HG02610 (cell line): Measurements from ENCODE around the gene XRCC5.
"Not testable (repeated sequence)": the region's sequence is repeated elsewhere in the genome, so short reads cannot be mapped to it uniquely, and the experiment has no call there.

Experiments used
- ATAC-seq: cut with Tn5 transposase; IDR thresholded peaks from one replicate; pipeline ENCODE4 v1.9.1; 2021; ENCODE audit warnings: mild to moderate bottlenecking, moderate library complexity; ENCODE audit not compliant: unreplicated experiment

Gene XRCC5

DNA sequence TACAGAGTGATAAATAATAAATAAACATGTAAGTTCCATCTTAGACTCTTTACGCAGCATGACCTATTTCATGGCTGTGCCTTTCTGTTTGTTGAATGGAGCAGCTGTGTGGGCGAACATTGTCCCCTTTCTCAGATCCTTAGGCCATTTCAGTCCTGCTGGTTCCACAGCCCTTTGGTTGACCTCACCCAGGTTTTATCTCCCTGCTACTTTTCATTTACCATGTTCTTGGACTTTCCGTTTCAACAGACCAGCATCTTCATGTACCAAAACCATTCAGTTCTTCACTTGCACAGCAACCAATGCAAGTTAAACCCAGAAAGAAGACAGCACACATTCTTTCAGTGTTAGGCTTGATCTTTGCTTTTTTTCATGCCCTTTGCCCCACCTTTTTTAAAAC, 83.8 kb downstream of the XRCC5 start:
- no peak for ATAC-seq

DNA sequence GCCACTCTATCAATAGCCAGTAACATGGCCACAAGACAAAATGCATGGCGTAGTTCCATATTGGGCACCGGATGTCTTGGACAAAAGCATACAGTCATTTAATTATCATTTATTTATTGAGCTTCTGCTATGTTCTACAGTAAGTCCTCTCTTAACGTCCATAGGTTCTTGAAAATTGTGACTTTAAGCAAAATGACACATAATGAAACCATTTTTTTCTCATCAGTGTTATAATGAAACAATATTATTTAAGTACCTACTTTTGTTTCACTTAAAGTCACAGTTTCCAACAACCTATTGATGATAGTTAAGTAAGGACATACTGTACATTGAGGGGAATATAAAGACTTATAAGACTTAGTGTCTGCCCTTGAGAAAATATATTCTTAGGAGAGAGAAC, 84.9 kb downstream of the XRCC5 start:
- ATAC-seq, result peak; percentile 48

DNA sequence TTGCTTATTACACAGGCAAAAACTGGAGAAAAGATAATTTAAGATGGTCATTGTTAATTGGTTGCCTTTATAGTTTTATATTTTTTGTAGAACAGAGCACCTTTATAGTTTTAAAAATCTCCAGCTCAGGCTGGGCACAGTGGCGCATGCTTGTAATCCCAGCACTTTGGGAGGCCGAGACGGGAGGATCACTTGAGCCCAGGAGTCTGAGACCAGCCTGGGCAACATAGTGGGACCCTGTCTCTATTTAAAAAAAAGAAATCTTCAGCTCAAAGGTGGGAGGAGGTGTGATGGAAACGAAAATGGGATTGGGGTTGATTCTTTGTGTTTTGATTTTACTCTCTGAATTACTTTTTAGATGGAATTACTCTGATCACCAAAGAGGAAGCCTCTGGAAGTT, 85.4 kb downstream of the XRCC5 start:
- ATAC-seq, result no peak

DNA sequence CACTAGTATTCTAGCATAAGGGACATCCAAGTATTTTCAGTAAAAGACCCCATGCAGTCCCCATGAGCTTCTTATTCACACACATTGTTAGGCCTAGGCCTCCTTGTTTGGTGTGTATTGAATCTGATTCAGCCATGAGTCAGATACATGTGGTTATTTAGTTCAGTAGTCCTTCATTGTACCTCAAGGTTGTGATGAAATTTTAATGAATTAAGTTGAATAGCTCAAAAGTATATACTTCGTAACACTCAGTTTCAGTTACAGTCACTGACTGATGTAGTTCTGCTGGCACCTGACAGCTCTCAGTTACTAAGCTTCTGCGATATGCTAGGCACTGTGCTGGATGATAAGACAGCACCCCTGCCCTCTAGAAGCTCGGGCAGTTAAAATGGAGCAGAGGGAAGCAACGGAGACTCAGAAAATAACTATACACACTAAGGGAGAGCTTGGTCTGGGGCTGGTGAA, 86.4 kb downstream of the XRCC5 start:
- ATAC-seq, result no peak

DNA sequence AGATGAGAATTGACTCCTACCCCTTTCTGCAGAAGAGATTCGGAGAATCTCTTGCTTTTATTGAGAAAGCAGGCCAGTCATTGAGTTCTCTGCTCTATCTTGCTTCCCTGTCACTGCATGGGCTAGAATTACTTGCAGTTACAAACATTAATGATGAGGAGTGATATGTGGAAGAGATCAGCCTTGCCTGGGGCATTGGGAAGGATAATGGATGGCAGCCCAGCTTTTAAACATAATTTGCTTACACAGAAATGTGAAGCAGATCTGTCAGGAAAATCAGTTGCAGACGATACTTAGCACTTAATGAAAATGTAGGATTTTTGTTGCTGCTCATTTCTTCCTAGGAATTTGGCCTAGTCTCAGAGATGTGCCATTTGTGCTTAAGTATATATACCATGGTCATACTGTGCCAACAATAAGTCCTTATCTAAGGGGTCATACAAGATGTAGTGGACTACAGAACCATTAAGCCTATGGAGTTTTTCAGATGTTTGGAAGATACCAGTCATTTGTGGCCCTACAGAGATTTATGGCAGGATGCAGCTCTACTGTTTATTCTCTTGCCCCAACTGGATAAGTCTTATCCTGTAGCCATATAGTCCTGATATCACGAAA, 92.7 kb downstream of the XRCC5 start:
- ATAC-seq, result no peak

DNA sequence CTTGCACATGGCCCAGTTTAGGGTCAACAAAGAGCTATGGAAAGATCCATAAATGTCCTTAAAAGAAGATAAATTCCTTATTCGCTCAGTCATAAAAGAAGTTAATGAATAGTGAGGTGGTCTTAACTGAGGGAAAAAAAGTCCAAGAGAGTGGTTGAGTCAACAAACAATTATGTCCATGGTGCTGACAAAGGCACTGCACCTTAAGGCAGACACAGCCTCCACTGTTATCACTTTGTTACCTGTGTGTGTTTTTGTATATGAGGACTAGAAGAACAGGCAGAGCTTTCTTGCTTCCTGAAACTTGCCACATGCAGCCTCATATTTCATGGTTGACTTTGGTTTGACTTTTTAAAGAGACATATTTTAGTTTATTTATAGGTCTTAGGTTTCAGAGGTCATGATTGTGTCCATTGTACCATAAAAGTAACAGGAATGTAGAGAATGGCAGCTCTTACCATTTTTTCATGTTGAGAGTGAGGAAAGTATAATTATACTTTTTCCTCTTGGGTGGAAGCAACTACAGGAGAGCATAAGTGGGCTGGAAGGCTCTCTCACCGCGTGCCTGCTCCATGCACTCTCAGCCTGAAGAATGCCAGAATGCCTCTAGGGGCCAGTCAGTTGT, 93.6 kb downstream of the XRCC5 start:
- ATAC-seq, result no peak

DNA sequence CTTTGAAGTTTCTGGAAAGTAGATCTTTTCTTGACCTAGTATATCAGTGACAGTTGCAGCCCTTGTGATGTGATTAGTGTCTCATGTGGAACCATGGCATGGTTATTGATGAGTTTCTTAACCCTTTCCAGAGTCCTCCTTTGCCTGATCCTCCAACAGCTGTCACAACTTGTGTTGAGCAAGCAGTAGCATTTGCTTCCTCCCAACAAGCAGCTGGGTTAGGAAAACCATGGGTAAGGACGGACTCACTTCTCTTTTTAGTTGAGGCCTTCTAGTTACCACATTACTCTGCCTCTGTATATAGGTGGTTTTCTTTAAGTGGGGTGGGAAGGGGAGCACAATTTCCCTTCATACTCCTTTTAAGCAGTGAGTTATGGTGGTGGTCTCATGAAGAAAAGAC, 96.3 kb downstream of the XRCC5 start:
- ATAC-seq, result peak; percentile 8

DNA sequence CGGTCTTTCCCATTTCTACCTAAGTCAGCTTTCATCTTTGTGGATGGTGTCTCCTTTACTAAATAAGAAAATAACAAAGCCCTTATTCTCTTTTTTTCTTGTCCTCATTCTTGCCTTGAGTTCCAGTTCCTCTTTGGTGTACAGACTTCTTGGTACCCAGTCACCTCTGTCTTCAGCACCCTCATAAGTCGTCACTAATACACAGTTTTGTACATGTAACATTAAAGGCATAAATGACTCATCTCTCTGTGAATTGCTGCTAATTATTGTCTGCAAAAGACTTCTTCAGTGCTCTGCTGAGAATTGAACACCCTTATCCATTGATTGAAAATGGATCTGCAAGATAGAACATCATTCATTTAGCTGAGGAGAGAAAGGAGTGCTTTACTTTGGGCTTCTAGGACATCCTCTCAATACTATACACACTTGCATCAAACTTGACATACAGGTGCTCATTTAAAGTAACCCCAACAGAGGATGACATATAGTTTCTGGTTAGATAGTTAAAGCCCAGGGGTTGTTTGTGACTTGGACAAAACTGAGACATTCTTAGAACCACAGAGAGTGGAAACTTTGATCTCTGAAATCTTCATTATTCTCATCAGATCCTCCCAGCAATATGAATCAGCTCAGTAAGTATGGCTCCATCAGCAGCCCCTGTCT, 97.0 kb downstream of the XRCC5 start:
- ATAC-seq, result peak; percentile 82

DNA sequence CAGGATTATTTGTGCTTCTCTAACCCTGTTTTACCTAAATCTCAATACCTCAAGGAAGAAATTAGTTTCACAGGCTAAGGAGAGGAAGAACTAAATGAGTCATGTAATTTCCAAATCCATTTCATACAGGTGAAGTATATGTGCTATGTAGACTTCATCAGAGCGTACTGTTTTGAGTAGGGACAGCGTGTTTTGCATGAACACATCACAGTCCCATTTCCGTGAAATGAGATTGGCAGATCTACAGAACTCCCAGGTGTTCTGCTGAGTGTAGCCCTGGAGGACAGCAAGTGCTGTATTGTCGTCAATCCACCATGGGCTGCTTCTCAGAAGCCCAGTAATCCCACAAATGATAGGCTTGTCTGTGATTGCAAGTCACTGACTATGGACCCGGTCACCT, 97.7 kb downstream of the XRCC5 start:
- ATAC-seq, result peak; percentile 39

DNA sequence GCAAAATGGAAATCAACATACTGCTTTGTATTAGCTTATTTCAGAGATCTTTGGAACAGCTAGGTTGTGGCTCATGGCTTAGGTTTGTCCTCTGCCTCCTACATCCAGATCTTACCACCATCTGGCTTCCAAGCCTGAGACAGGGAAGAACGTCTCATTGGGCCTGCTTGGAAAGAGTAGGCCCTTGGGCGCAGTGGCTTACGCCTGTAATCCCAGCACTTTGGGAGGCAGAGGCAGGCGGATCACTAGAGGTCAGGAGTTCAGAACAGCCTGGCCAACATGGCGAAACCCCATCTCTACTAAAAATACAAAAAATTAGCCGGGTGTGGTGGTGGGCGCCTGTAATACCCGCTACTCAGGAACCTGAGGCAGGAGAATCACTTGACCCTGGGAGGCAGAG, 99.5 kb downstream of the XRCC5 start:
- ATAC-seq, result not testable (repeated sequence)

DNA sequence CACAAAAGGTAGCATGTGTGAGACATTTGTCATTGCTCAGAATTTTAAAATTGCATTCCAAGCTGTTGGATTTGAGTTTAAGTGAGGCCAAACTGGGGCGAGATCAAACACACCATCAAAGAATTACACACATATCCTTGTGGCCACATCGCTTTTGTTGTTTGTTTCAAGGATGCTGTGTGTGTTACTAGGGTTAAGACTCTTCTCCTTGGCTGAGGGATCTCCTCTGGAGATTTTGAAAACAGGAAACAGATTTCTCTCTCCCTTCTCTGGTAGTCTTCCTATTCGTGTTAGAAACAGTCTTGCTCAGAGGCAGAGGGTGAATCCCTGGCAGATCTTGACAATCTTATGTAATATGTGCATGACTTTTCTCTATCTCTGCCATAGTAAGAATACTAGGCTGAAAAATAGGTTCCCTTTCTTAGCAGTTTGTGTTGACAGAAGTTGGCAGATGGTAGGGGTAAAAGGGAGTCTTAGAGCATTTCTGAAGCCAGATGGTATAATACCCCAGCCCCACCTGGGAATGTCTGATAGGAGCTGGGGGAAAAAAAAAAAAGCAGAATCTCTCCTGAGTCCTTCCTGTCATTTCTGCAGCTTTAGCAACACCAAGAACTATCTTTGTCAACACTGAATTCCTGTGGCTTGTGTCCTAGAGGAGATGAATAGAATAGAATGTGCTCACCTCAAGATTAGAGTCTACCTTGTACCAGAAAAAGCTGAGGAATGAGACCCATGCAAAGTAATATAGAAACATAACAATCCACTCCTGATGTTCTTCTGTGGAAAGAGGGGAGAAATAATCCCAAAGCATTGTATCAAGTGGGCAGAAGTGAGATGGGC, 101.8 kb downstream of the XRCC5 start:
- no peak for ATAC-seq

DNA sequence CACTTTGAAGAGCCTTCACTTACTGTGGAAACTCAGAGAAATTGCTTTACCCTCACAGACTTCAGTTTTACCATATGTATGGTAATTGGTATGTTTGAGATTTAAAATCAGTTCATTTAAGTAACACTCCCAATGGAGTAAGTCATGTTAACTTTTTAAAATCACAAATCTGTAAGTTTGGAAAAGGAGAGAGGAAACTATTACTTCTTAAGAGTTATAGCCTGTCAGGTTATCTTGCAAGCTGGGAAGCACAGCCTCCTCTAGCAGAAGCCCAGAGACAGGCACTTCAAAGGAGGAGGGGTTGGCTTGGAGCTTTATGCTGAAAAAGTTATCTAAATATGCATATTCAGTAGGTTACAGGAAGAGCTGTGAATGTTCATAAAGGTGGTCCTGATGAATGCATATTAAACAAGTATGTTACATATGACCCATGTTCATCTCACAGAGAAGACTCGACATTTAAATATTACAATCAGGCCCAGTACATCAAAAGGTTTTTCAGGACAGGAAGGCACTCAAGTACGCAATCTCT, 102.5 kb downstream of the XRCC5 start:
- ATAC-seq, result no peak

DNA sequence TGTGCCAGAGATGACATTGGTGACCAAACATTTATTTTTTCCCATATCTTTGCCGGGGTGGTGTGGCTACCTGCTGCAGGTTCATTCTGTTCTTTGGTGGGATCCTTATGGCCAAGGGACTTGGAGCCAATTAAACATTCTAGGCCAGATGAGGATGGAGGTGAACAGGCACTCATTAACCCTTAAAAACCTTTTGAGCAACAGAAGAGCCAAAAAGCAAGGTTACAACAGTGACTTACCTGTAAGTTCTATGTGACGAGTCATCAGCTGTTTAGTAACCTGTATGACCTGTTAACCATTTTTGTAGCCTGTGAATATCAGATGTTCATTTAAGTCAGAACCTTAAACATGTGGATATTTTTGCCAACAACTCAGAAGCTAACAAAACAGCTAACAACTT, 105.6 kb downstream of the XRCC5 start:
- ATAC-seq, result no peak

DNA sequence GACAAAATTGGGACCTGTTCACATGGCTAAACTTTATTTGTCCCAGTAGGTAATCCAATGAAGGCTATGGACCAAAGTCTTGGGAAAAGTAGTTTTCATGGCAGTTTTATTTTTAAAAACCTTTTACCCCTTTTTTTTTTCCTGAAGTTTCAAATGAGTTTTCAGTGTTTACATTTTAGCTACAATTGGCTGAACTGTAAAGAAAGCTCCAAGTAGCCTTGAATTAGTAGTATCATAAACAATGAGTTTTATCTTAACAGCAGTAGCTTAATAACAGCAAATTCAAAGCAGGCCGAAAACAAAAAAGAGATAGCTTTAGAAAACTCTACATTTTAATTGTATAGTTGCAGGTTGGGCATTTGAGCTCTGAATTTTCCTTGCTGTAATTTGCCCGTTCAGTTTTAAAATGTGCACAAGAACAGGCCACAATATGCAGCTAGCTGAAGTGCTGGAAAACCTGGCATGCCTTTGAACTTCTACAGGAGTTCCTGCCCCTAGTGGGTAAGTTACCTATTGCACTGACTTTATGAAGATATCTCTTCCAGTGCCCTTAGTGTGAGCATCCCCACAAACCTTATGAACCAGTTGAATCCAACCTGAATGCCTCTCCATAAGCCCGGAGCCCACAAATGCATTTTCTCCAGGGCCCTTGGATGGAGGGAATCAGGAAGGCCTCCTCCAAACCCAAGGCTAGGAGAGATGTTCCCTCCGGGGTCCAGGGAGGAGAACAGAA, 106.7 kb downstream of the XRCC5 start:
- no peak for ATAC-seq

DNA sequence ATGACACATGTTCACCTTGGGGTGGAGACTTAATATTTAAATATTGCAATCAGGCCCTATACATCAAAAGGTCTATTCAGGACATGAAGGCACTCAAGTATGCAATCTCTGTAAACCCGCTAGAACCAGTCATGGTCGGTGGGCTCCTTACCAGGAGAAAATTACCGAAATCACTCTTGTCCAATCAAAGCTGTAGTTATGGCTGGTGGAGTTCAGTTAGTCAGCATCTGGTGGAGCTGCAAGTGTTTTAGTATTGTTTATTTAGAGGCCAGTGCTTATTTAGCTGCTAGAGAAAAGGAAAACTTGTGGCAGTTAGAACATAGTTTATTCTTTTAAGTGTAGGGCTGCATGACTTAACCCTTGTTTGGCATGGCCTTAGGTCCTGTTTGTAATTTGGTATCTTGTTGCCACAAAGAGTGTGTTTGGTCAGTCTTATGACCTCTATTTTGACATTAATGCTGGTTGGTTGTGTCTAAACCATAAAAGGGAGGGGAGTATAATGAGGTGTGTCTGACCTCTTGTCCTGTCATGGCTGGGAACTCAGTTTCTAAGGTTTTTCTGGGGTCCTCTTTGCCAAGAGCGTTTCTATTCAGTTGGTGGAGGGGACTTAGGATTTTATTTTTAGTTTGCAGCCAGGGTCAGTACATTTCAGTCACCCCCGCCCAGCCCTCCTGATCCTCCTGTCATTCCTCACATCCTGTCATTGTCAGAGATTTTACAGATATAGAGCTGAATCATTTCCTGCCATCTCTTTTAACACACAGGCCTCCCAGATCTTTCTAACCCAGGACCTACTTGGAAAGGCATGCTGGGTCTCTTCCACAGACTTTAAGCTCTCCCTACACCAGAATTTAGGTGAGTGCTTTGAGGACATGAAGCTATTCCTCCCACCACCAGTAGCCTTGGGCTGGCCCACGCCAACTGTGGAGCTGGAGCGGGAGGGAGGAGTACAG, 108.1 kb downstream of the XRCC5 start:
- ATAC-seq, result peak; percentile 34

DNA sequence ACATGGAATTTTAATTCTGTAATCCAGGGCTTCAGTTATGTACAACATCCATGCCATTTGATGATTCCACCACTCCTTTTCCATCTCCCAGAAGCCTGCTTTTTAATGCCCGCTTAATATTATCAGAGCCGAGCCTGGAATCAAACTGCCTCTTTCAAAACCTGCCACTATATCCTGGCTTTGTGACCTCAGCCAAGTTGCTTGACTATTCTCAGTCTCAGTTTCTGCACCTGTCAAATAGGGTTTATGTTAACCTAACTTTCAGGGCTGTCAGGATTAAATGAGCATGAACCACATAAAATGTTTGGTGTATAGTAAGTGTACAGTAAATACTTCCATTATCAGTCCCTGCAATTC, 108.7 kb downstream of the XRCC5 start:
- ATAC-seq, result no peak

DNA sequence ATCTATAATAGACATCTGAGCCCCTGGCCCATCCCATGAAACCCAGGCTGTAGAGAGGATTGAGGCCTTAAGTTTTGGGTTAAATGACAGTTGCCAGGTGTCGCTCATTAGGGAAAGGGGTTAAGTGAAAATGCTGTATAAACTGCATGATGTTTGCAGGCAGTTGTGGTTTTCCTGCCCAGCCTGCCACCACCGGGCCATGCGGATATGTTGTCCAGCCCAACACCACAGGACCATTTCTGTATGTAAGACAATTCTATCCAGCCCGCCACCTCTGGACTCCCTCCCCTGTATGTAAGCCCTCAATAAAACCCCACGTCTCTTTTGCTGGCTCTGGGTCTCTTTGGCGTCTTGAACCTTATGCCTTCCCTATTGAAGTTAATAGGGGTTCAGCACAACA, 110.7 kb downstream of the XRCC5 start:
- ATAC-seq, result no peak

DNA sequence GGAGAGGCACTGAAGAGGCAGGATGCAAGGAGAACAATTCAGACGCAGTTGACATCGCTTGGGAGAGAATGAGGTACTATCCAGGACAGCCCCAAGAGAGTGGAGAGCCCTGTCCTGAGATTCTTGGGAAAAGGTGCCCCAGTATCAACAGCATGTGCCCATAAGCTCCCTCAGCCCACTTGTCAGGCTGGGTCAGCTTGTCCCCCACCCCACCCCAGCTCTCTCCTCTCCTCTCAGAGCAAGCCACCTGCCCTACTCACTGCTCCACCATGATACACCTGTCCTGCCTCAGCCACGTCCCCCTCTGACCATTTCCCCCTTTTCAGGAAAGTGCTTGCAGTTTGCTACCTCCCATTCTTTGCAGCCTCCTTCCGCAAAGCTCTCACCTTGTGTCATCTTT, 111.8 kb downstream of the XRCC5 start:
- ATAC-seq, result no peak

DNA sequence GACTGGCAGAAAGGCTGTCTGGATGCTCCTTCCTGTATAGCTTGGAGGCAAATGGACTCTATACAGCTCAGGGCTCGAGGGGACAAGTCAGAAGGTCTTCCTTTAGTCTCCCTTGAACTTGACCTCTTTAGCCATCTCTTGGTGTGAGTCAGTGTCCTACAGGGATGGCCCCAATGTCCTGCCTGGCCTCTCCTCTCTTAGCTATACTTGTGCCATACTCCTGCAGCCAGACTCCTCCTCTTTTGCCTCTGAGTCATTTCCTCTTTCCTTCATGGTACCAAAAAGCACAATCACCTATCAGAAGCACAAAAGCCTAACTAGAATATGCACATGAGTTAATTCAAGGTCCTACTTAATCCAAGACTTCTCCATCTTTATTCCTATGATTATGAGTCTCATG, 112.7 kb downstream of the XRCC5 start:
- ATAC-seq, result no peak
